Subcutaneous abdominal adipose tissue (tissue), 5 donors: Measurements from ENCODE around the gene GPATCH8.
"Not testable (repeated sequence)": the region's sequence is repeated elsewhere in the genome, so short reads cannot be mapped to it uniquely, and the experiment has no call there.

ENCODE experiments used
- H3K27ac ChIP-seq: one replicate; pipeline ENCODE4 v1.7.0; 2013; ENCODE audit warnings: low read depth, mild to moderate bottlenecking, inconsistent platforms, low read length, moderate library complexity
- H3K27me3 ChIP-seq, 5 donors: one replicate each; pipeline ENCODE4 v1.7.0; 2013; ENCODE audit warnings: low read length in 5 of 5, inconsistent platforms in 1 of 5; ENCODE audit not compliant: control insufficient read depth in 5 of 5, insufficient read depth in 4 of 5
- H3K36me3 ChIP-seq, 5 donors: one replicate each; pipeline ENCODE4 v1.7.0; 2013; ENCODE audit warnings: low read length in 5 of 5; ENCODE audit not compliant: control insufficient read depth in 5 of 5, insufficient read depth in 5 of 5
- H3K4me1 ChIP-seq, 5 donors: one replicate each; pipeline ENCODE4 v1.7.0; 2013; ENCODE audit warnings: low read length in 5 of 5, mild to moderate bottlenecking in 3 of 5, moderate library complexity in 1 of 5; ENCODE audit not compliant: control insufficient read depth in 5 of 5, insufficient read depth in 5 of 5
- H3K4me3 ChIP-seq, 5 donors: one replicate each; pipeline ENCODE4 v1.7.0; 2013; ENCODE audit warnings: low read length in 5 of 5, low read depth in 1 of 5
- H3K9ac ChIP-seq, 5 donors: one replicate each; pipeline ENCODE4 v1.7.0; 2013; ENCODE audit warnings: low read length in 5 of 5, mild to moderate bottlenecking in 4 of 5, moderate library complexity in 3 of 5
- H3K9me3 ChIP-seq, 5 donors: one replicate each; pipeline ENCODE4 v1.7.0; 2013; ENCODE audit warnings: low read length in 5 of 5; ENCODE audit not compliant: control insufficient read depth in 5 of 5
- donor health status: healthy.
- donor health status: healthy.
- donor health status: healthy.
- donor health status: healthy.
- donor health status: healthy.

Gene GPATCH8

DNA sequence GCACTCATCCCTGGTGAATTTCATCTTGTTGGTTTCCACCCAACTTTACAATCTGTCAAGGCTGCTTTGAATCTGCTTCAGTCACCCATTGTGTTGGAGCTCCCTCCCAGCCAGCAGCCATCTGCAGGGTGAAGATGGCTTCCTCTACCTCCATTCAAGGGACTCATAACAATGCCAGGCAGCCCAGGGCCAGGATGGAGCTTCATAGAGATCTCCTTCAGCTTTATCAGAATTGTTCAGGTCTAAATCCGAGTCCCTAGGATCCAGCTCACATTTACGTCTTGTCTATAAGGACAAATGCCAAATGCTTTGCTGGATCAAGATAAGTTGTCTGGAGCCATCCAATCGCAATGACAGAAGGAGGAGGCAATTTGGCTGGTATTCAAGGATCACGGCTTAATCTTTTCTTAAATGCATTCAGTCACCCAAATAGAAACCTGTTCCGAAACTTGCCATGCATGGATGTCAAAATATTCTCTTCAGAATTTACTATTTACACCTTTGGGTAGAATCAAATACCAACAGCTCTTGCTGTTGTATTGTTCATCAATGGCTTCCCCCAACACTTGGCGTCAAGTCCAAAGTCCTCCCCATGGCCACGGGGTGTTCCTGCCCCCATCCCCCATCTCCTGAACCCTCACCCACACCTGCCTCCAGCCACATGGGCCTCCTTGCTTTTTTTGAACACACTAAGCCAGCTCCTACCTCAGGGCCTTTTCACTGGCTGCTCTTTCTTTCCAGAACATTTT, 135.8 kb downstream of the GPATCH8 start:
- H3K27ac ChIP-seq: no peak overlapping the region
- no peaks in the 10 kb centered on the region for H3K9me3 ChIP-seq
- H3K4me3 ChIP-seq: no peak overlapping the region
- H3K9ac ChIP-seq: peak overlapping the region in 1 of 5 donors; percentile 37
- H3K27me3 ChIP-seq: peaks cover 0 to 6% (median 3%) of the 10 kb centered on the region in 5 donors
- H3K36me3 ChIP-seq: no peaks in the 10 kb centered on the region
- peaks cover 0 to 31% (median 25%) of the 10 kb centered on the region in 5 donors for H3K4me1 ChIP-seq

DNA sequence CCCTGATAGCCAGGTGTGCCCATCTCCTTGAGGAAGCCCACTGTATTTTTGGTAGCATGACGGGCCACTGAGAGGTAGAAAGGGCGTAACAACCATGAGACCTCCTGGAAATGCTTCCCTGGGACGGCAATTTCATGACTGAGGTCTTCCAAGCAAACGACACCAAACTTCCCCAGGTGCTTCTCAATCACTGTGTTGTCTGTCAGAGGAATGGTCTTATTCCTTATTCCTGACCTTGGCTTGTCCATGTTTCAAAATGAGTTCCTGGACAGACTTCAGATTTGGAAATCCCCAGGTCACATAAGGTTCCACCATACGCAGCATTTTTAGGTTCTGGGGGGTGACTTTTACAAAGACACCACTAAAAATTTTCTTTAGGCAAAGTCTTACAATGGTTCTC, 138.2 kb downstream of the GPATCH8 start:
- not testable (repeated sequence) for H3K9ac ChIP-seq, H3K4me3 ChIP-seq, H3K27me3 ChIP-seq, H3K9me3 ChIP-seq, H3K27ac ChIP-seq, H3K36me3 ChIP-seq
- H3K4me1 ChIP-seq: peaks cover 0 to 35% (median 30%) of the 10 kb centered on the region in 5 donors

DNA sequence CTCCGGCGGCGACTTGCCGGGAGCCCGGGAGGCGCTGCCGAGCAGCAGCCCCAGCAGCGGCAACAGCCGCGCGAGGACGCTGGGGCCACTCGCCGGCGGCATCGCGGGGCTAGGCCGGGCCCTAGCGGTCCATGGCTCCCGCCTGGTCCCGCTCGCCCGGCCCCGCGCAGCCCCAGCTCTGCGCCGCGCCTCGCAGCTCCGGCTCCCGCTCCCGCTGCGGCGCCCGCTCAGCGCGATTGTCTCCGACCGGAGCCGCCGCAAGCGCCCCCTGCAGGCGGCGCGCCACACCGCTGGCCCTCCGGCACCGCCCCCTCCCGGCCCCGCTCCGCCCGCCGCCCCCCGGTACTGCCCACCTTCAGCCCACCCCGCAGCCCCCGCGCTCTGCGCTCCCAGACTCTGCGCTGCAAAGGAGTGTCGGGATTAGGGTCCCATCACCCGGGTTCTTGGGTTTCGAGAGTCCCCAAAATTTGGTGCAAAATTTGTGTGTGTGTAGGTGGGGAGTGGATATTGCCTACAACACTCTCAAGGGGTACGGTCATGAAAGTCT, 139.5 kb downstream of the GPATCH8 start, which contains the start of gene FAM171A2:
Gene FAM171A2, minus strand, starts transcription at position 241 of the 547 bp plus-strand sequence. Its CDS starts 139 bp downstream, at position 102.
- H3K27ac ChIP-seq: no peak within 1 kb of the TSS

DNA sequence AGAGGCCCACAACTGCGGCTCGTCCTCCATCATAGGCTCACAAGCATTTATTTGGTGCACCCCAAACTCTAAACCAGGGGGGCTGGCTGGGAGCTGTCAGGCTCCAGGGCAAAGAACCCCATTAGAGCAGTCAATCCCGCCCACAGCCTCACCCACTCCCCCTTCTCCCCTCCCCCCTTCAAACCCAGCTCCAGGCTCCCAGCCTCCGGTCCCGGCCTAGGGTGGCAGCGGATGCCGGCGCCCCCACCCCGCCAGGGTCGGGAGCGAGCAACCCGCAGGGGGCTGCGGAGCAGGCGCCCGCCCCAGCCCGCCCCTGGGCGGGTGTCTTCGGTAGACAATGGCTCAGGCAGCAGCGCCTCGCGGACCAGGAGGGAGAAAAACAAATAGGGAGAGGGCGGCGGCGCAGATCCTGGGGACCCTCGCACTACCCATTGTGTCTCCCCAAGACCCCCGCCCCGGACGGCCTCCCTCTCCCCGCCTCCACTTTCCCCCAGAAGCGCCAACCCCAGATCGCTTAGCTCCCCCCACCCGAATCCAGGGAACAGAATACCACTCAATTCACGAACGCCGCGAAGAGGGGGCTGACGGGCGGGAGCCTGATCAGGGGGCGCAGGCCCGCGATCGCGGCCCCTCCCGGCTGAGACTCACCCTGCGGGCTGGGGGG, 140.1 kb downstream of the GPATCH8 start:
- Histone ChIP-seq H3K9me3 (no peaks in the 10 kb centered on the region), H3K4me1 (peaks cover 0 to 35% (median 30%) of the 10 kb centered on the region in 5 donors), H3K36me3 (no peaks in the 10 kb centered on the region), H3K27ac (no peak overlapping the region), H3K9ac (peak overlapping the region in 4 of 5 donors; percentile 43 to 72 (median 66)), H3K27me3 (peaks cover 0 to 2% (median 0%) of the 10 kb centered on the region in 5 donors), H3K4me3 (peak overlapping the region in 4 of 5 donors; percentile 64 to 74 (median 65))

More for the DNA sequence above, 139.5 kb downstream of the GPATCH8 start, which contains the start of gene FAM171A2:
- Histone ChIP-seq H3K27me3 (peaks cover 0 to 2% (median 0%) of the 10 kb centered on the region in 5 donors), H3K9me3 (no peaks in the 10 kb centered on the region), H3K9ac (peak within 1 kb of the TSS in 4 of 5 donors; percentile 43 to 72 (median 66)), H3K4me3 (peak within 1 kb of the TSS in 4 of 5 donors; percentile 64 to 74 (median 65)), H3K4me1 (peaks cover 0 to 35% (median 30%) of the 10 kb centered on the region in 5 donors), H3K36me3 (no peaks in the 10 kb centered on the region)

DNA sequence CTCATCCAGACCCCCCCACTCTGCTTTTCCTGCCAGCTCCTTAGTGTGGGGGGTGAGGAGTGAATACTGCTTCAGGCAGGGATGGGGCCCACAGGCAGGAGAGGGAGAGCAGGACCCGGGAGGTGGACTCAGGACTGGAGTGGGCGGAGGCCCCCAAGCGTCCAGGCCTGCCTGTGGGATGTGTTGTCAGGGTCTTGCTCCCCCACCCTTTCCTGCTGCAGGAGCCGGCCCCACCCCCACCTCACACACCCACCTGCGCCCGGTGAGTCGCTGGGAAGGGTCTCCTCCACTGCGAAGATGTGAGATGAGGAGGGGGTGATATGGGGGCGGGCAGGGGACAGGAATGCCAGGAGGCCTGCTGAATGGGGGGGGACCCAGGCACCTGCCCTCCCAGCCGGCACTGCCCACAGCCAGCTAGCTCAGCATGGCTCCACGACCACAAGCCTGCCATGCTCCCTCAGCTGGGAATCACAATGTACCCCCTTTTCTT, 140.7 kb downstream of the GPATCH8 start:
- no peaks in the 10 kb centered on the region for H3K36me3 ChIP-seq
- no peaks in the 10 kb centered on the region for H3K9me3 ChIP-seq
- H3K9ac ChIP-seq: peak overlapping the region in 1 of 5 donors; percentile 72
- peaks cover 0 to 2% (median 0%) of the 10 kb centered on the region in 5 donors for H3K27me3 ChIP-seq
- H3K27ac ChIP-seq: no peak overlapping the region
- peaks cover 0 to 35% (median 30%) of the 10 kb centered on the region in 5 donors for H3K4me1 ChIP-seq
- peak overlapping the region in 4 of 5 donors; percentile 64 to 74 (median 65) for H3K4me3 ChIP-seq

DNA sequence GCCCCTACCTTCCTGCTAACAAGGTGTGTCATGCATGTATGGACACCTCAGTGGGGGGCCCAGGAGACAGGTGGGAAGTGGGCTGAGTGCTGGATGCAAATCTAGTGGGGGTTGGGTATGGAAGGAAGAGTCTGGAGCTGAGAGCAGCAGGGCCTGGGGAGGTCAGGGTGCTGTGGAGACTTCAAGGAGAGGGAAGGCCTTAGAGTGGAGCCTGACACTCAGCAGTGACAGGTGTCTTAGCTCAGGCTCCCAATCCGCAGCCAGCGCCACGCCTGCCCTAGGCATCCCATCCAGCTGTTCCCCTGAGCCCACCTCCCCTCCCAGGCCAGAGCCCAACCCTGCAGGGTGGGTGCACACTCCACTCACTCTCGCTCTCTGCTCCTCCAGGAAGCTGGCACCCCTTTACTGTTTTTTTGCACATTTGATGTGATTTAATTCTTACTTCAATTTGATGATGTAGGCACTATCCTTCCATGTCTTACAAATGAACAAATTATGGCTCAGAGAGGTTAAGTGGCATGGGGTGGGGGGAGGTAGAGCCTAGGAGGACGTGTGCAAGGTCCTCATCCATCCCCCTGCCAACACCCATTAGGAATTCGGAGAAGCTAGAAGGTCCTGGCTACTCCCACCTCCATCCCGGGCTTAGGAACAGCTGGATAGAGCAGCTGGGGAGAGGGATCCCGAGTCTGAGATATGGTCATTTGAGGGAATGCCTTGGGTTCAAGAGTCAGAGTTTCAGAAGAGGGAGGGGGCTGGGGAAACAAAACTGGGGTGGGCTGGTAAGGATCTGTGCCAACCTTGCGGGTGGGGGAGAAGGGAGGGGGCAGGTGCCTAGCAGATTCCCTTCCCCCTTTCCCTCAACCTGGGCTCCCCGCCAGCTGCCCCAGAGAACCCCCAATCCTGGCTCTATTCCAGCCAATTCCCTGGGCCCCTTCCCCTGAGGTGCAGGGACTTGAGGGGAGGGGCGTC, 141.6 kb downstream of the GPATCH8 start:
- H3K4me1 ChIP-seq: peaks cover 0 to 30% (median 29%) of the 10 kb centered on the region in 5 donors
- H3K27me3 ChIP-seq: peaks cover 0 to 2% (median 0%) of the 10 kb centered on the region in 5 donors
- no peaks in the 10 kb centered on the region for H3K9me3 ChIP-seq
- H3K36me3 ChIP-seq: no peaks in the 10 kb centered on the region
- H3K9ac ChIP-seq: no peak overlapping the region
- no peak overlapping the region for H3K27ac ChIP-seq
- H3K4me3 ChIP-seq: no peak overlapping the region

DNA sequence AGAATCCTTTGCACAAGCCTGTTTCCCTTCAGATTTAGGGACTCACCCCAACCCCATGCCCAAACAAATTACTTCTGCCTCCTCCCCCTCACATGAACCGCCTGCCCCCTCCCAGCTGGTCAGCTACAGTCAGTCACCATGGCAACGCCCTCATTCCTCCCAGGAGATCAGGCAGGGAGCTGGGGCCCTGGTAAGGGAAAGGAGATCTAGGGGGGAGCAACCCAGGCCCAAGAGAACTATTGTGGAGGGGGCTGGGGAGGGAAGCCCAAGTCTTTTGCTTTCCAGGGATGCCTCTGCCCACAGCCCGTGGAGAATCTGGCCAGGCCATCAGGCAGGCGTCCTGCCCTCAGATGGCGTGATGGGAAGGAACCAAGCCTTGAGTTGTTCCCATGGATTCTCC, 142.4 kb downstream of the GPATCH8 start:
- Histone ChIP-seq H3K36me3 (no peaks in the 10 kb centered on the region), H3K27me3 (peaks cover 0 to 2% (median 0%) of the 10 kb centered on the region in 5 donors), H3K4me3 (no peak overlapping the region), H3K9me3 (no peaks in the 10 kb centered on the region), H3K27ac (no peak overlapping the region), H3K9ac (no peak overlapping the region), H3K4me1 (peaks cover 0 to 27% (median 25%) of the 10 kb centered on the region in 5 donors)

DNA sequence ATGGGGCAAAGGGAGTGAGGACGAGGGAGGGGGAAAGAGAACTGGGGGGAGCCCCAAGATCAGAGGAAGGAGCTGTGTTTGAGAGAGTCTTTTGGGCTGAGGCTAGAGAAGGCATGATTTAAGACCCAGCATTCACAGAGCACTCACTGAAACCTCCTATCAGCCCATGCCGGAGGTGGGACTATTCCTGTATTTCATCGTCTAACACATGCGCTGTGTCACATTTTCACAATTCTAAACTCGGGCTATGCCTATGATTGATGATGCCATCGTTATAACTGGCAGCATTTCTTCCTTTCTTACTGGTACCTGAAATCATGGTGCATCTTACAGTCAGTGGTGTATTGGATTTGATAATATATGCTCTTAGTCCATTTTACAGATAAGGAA, 143.1 kb downstream of the GPATCH8 start:
- Histone ChIP-seq H3K27ac (no peak overlapping the region), H3K9me3 (no peaks in the 10 kb centered on the region), H3K4me3 (no peak overlapping the region), H3K4me1 (peaks cover 0 to 25% (median 18%) of the 10 kb centered on the region in 5 donors), H3K27me3 (peaks cover 0 to 2% (median 0%) of the 10 kb centered on the region in 5 donors), H3K9ac (no peak overlapping the region), H3K36me3 (no peaks in the 10 kb centered on the region)
